Activated CD8-positive, alpha-beta memory T cell treated with anti-CD3 and anti-CD28 coated beads, Interleukin-2, amount 10 ng/mL, durations not matched to agents 7 days and 5 days (primary cell): Measurements from ENCODE around the gene PGPEP1. TPM values are rescaled to one million over a fixed set of nuclear protein-coding genes. Genes with fewer than 3 reads are reported as not detected.
A peak's percentile ranks its signal among the peaks of the same experiment; 100 is the strongest.
"Not testable (repeated sequence)": the region's sequence is repeated elsewhere in the genome, so short reads cannot be mapped to it uniquely, and the experiment has no call there.

ENCODE experiments used
- ATAC-seq: fragments of 150-1000 bp; cut with Tn5 transposase; one replicate; pipeline ENCODE4 v1.10.0; 2021; ENCODE audit warnings: moderate library complexity
- CTCF ChIA-PET: fragments of 350-600 bp; sonication (Branson Sonifier 250); formaldehyde crosslinking; loops from one replicate; lab custom pipeline; 2021; ENCODE audit warnings: antibody characterized with exemption; lab: Charles Lee
- DNase-seq: peaks from one replicate; pipeline ENCODE4 v3.0.0-alpha.2; 2020
- H3K27ac Mint-ChIP-seq: one replicate; pipeline ENCODE4 v1.8.0; 2021; ENCODE audit warnings: mild to moderate bottlenecking, mixed read lengths
- H3K27me3 Mint-ChIP-seq: one replicate; pipeline ENCODE4 v1.8.0; 2021; ENCODE audit warnings: mixed read lengths
- H3K36me3 Mint-ChIP-seq: one replicate; pipeline ENCODE4 v1.8.0; 2021; ENCODE audit warnings: mild to moderate bottlenecking, mixed read lengths
- H3K4me1 Mint-ChIP-seq: one replicate; pipeline ENCODE4 v1.8.0; 2021; ENCODE audit warnings: mixed read lengths
- H3K4me3 Mint-ChIP-seq: one replicate; pipeline ENCODE4 v1.8.0; 2021; ENCODE audit warnings: mild to moderate bottlenecking, moderate library complexity, mixed read lengths
- H3K9me3 Mint-ChIP-seq: one replicate; pipeline ENCODE4 v1.8.0; 2022; ENCODE audit warnings: low read depth, mixed read lengths
- total RNA-seq, 2 experiments: library from RNA; stranded (reverse); gene quantifications; one replicate each; pipeline ENCODE4 v1.2.3, GENCODE V29; 2021

Gene PGPEP1
- total RNA-seq, 2 experiments from 2014 or later = 35.5 to 44.7 TPM

- not testable (repeated sequence) for H3K27ac Mint-ChIP-seq, ATAC-seq, H3K4me3 Mint-ChIP-seq, H3K9me3 Mint-ChIP-seq, H3K27me3 Mint-ChIP-seq, DNase-seq
- CTCF ChIA-PET = interaction anchor here (0.9 to 3.4 kb wide), 2 partner anchors 24 to 979 kb away, joined by 3 to 19 read pairs; no protein-coding TSS in a partner anchor
- peaks cover 13% of the 10 kb centered on the region for H3K4me1 Mint-ChIP-seq
- H3K36me3 Mint-ChIP-seq = peaks cover 26% of the 10 kb centered on the region
These were observed 24.0 kb downstream of the PGPEP1 start for GRCh38 chr19:18364277-18364825.

GRCh38 chr19:18364826-18365528 is 24.6 kb downstream of the PGPEP1 start:
- peaks cover 22% of the 10 kb centered on the region for H3K36me3 Mint-ChIP-seq
- H3K4me1 Mint-ChIP-seq = peaks cover 13% of the 10 kb centered on the region
- no peak for ATAC-seq

DNA sequence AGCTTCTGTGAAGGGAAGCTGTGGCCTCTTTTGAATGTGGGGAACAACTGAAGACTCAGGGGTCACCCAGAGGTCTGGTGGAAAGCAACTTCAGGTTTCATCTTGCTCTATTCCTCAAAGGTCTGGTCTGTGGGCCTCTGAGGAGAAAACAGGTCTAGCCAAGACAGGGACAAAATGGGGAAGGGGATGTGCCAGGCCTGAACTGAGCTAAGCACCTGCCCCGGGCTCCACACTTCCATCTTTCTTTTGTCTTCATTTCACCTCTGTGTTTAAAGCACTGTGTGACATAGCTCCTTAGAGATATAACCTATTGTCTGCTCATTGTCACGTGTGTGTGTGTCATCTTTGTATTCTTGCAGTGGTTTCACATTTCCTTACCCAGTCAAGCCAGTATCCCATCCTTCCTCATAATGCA is 25.6 kb downstream of the PGPEP1 start:
- CTCF ChIA-PET = interaction anchor here (1.0 to 3.4 kb wide), 2 partner anchors 17 to 22 kb away, joined by 3 to 19 read pairs; no protein-coding TSS in a partner anchor
- ATAC-seq = no peak
- H3K4me1 Mint-ChIP-seq = peaks cover 13% of the 10 kb centered on the region
- no peak for DNase-seq
- no peak overlapping the region for H3K27ac Mint-ChIP-seq
- H3K4me3 Mint-ChIP-seq = no peak overlapping the region
- H3K27me3 Mint-ChIP-seq = no peaks in the 10 kb centered on the region
- peaks cover 22% of the 10 kb centered on the region for H3K36me3 Mint-ChIP-seq
- H3K9me3 Mint-ChIP-seq = no peaks in the 10 kb centered on the region

More at GRCh38 chr19:18364826-18365528, 24.6 kb downstream of the PGPEP1 start:
- H3K4me3 Mint-ChIP-seq = no peak overlapping the region
- no peak for DNase-seq
- no peaks in the 10 kb centered on the region for H3K9me3 Mint-ChIP-seq
- CTCF ChIA-PET = interaction anchor here (0.9 to 3.4 kb wide), 3 partner anchors 16 to 980 kb away, joined by 3 to 19 read pairs (median 3); no protein-coding TSS in a partner anchor
- no peak overlapping the region for H3K27ac Mint-ChIP-seq
- no peaks in the 10 kb centered on the region for H3K27me3 Mint-ChIP-seq

DNA sequence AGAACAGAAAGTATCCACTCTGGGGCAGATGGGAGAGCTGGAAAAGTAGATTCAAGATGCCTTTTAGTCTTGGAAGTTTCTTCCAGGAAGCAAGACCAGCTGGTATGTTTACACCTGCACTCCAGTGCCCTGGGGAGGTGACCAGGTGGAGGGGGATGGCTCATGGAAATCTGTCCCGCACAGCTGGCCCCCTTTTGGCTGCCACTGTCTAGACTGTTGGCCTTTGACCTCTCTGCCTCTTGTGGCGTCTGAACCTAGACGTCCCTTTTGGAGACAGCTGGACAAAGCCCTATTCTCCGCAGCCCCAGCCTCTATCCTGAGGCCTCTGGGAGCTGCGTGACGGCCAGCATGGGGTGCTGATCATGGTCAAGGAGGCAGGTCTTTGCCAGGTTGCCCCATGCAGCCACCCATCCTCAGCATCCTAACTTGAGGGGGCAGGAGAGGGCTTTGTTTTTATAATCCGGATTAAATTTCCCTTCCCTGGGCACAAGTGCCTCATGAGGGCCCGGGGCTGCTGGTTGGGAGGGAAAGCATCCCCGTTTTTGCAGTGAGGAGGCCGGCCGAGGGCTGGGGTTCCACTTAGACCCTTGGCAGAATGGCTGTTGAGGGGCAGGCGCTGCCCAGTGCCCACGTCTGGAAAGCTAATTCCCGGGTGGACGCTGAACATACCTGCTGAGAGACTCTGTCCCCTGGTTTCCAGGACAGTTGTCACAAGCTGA is 28.3 kb downstream of the PGPEP1 start:
- DNase-seq = no peak
- no peak for ATAC-seq
- Mint-ChIP-seq H3K4me1 (peaks cover 22% of the 10 kb centered on the region), H3K36me3 (peaks cover 18% of the 10 kb centered on the region), H3K27me3 (no peaks in the 10 kb centered on the region), H3K27ac (no peak overlapping the region), H3K4me3 (no peak overlapping the region), H3K9me3 (no peaks in the 10 kb centered on the region)
- CTCF ChIA-PET = interaction anchor here (2.1 kb wide), 1 partner anchor 20 kb away, joined by 7 read pairs; no protein-coding TSS in a partner anchor

GRCh38 chr19:18373407-18373891 is 33.1 kb downstream of the PGPEP1 start:
- H3K4me3 Mint-ChIP-seq = peak overlapping the region; percentile 27

GRCh38 chr19:18373892-18374629 is 33.7 kb downstream of the PGPEP1 start:
- H3K36me3 Mint-ChIP-seq = no peaks in the 10 kb centered on the region
- peak overlapping the region; percentile 76 for H3K27ac Mint-ChIP-seq
- no peaks in the 10 kb centered on the region for H3K9me3 Mint-ChIP-seq
- peaks cover 21% of the 10 kb centered on the region for H3K4me1 Mint-ChIP-seq
- CTCF ChIA-PET = interaction anchor here (0.6 to 3.1 kb wide), 7 partner anchors 12 to 69 kb away, joined by 3 to 28 read pairs (median 4); partner anchors contain the start of gene GDF15
- DNase-seq (peak; percentile 95), ATAC-seq (peak; percentile 92)
- H3K4me3 Mint-ChIP-seq = peak overlapping the region; percentile 27
- no peaks in the 10 kb centered on the region for H3K27me3 Mint-ChIP-seq

More at GRCh38 chr19:18373407-18373891, 33.1 kb downstream of the PGPEP1 start:
- DNase-seq = no peak
- CTCF ChIA-PET = interaction anchor here (1.2 to 3.1 kb wide), 5 partner anchors 13 to 68 kb away, joined by 3 to 28 read pairs (median 4); partner anchors contain the start of gene GDF15
- Mint-ChIP-seq H3K4me1 (peaks cover 21% of the 10 kb centered on the region), H3K27me3 (no peaks in the 10 kb centered on the region), H3K36me3 (no peaks in the 10 kb centered on the region), H3K9me3 (no peaks in the 10 kb centered on the region), H3K27ac (peak overlapping the region; percentile 76)
- ATAC-seq = no peak

GRCh38 chr19:18377026-18377425 is 36.6 kb downstream of the PGPEP1 start:
- Mint-ChIP-seq H3K27ac (no peak overlapping the region), H3K36me3 (no peaks in the 10 kb centered on the region), H3K27me3 (no peaks in the 10 kb centered on the region), H3K4me3 (no peak overlapping the region), H3K9me3 (no peaks in the 10 kb centered on the region), H3K4me1 (peaks cover 21% of the 10 kb centered on the region)
- no peak for DNase-seq
- ATAC-seq = no peak
- CTCF ChIA-PET = interaction anchor here (1.2 to 1.3 kb wide), 2 partner anchors 11 to 125 kb away, joined by 3 to 4 read pairs; no protein-coding TSS in a partner anchor

DNA sequence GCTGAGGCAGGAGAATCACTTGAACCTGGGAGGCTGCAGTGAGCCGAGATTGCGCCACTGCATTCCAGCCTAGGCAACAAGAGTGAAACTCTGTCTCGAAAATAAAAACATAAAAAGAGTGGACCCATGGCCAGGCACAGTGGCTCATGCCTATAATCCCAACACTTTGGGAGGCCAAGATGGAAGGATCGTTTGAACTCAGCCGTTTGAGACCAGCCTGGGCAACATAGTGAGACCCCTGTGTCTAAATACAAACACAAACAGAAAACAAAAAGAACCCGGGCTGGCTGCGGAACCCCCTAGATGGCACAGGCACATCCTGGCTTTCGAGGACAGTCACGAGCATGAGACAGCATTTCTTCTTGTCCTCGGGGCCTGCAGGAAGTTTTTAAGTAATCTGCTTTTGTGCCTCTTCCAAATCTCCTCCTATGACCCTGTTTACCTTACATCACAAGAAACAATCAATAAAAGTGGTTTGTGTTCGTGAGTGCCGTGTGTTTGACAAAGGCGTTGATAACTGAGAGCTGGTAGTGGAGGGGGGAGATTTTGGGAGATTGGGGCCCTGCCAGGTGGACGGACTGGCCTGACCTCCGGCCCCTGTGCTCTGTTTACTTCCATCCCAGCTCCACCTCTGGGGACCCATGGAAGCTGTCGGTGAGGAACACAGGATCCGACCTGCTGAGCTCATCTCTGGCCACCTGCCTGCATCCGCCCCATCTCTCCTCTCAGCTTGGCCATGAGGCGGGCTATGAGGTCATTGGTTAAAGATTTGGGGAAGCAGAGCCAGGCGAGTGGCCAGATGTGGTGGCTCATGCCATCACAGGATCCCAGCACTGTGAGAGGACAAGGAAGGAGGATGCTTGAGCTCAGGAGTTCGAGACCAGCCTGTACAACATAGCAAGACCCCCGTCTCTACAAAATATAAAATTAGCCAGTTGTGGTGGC is 39.7 kb downstream of the PGPEP1 start:
- no peak overlapping the region for H3K27ac Mint-ChIP-seq
- peaks cover 2% of the 10 kb centered on the region for H3K4me1 Mint-ChIP-seq
- H3K27me3 Mint-ChIP-seq = peaks cover 8% of the 10 kb centered on the region
- CTCF ChIA-PET = interaction anchor here (0.7 to 15.3 kb wide), 4 partner anchors 9 to 100 kb away, joined by 3 to 278 read pairs (median 6); partner anchors contain the start of gene SSBP4
- no peak overlapping the region for H3K4me3 Mint-ChIP-seq
- DNase-seq (no peak), ATAC-seq (no peak)
- no peaks in the 10 kb centered on the region for H3K36me3 Mint-ChIP-seq
- no peaks in the 10 kb centered on the region for H3K9me3 Mint-ChIP-seq

GRCh38 chr19:18380843-18381242 is 40.4 kb downstream of the PGPEP1 start:
- no peak overlapping the region for H3K27ac Mint-ChIP-seq
- H3K9me3 Mint-ChIP-seq = no peaks in the 10 kb centered on the region
- no peak overlapping the region for H3K4me3 Mint-ChIP-seq
- ATAC-seq (no peak), DNase-seq (no peak)
- no peaks in the 10 kb centered on the region for H3K36me3 Mint-ChIP-seq
- CTCF ChIA-PET = interaction anchor here (0.8 to 15.3 kb wide), 4 partner anchors 8 to 70 kb away, joined by 3 to 278 read pairs (median 6); partner anchors contain the start of genes LSM4 and SSBP4
- H3K27me3 Mint-ChIP-seq = peaks cover 13% of the 10 kb centered on the region
- H3K4me1 Mint-ChIP-seq = peaks cover 5% of the 10 kb centered on the region

GRCh38 chr19:18383622-18384021 is 43.2 kb downstream of the PGPEP1 start:
- H3K4me3 Mint-ChIP-seq, ATAC-seq, H3K9me3 Mint-ChIP-seq, H3K27ac Mint-ChIP-seq, DNase-seq, H3K36me3 Mint-ChIP-seq: not testable (repeated sequence)
- Mint-ChIP-seq H3K27me3 (peaks cover 39% of the 10 kb centered on the region), H3K4me1 (peaks cover 18% of the 10 kb centered on the region)
- CTCF ChIA-PET = interaction anchor here (15.3 kb wide), 1 partner anchor 34 kb away, joined by 278 read pairs; the partner anchor contains the start of gene SSBP4

GRCh38 chr19:18384775-18385174 is 44.4 kb downstream of the PGPEP1 start:
- Mint-ChIP-seq H3K9me3 (no peaks in the 10 kb centered on the region), H3K4me3 (no peak overlapping the region), H3K4me1 (peaks cover 19% of the 10 kb centered on the region), H3K27ac (no peak overlapping the region), H3K27me3 (peaks cover 49% of the 10 kb centered on the region), H3K36me3 (no peaks in the 10 kb centered on the region)
- DNase-seq = no peak
- no peak for ATAC-seq
- CTCF ChIA-PET = interaction anchor here (15.3 kb wide), 1 partner anchor 32 kb away, joined by 278 read pairs; the partner anchor contains the start of gene SSBP4
